Prostate gland (tissue), 2 donors: ENCODE data around the gene FAM107A.

Experiments used
- POLR2A ChIP-seq: fragments of 450-650 bp; IDR thresholded peaks from one replicate; pipeline ENCODE4 v1.6.1; 2016; ENCODE audit warnings: antibody characterized with exemption, mild to moderate bottlenecking
- POLR2AphosphoS5 ChIP-seq: sonication (generic); formaldehyde crosslinking; IDR thresholded peaks from one replicate; pipeline ENCODE4 v1.6.1; 2017; ENCODE audit warnings: antibody characterized with exemption
- TF ChIP-seq, protein P1 (sequence below), 4 experiments: fragments of 200-600 bp in 2 of 4; fragments of 450-650 bp in 2 of 4; sonication (generic) in 2 of 4; IDR thresholded peaks; 1 replicate in 3 of 4; 2 replicates in 1 of 4; pipeline ENCODE4 v1.5.1; 2016 to 2019; ENCODE audit warnings: antibody characterized with exemption in 4 of 4, mild to moderate bottlenecking in 2 of 4, moderate library complexity in 2 of 4

- TF ChIP-seq, protein P1, sequence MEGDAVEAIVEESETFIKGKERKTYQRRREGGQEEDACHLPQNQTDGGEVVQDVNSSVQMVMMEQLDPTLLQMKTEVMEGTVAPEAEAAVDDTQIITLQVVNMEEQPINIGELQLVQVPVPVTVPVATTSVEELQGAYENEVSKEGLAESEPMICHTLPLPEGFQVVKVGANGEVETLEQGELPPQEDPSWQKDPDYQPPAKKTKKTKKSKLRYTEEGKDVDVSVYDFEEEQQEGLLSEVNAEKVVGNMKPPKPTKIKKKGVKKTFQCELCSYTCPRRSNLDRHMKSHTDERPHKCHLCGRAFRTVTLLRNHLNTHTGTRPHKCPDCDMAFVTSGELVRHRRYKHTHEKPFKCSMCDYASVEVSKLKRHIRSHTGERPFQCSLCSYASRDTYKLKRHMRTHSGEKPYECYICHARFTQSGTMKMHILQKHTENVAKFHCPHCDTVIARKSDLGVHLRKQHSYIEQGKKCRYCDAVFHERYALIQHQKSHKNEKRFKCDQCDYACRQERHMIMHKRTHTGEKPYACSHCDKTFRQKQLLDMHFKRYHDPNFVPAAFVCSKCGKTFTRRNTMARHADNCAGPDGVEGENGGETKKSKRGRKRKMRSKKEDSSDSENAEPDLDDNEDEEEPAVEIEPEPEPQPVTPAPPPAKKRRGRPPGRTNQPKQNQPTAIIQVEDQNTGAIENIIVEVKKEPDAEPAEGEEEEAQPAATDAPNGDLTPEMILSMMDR (IDR thresholded peaks at IDR 0.05) = no peak
- TF ChIP-seq POLR2AphosphoS5 (no peak), POLR2A (no peak)
Measured at GRCh38 chr3:58562498-58562897, 14.7 kb downstream of the FAM107A start.
